ENCODE measurements around the gene FOXK2. TPM values are rescaled to one million over a fixed set of nuclear protein-coding genes. Genes with fewer than 3 reads are reported as not detected.
"Not testable (repeated sequence)": the region's sequence is repeated elsewhere in the genome, so short reads cannot be mapped to it uniquely, and the experiment has no call there.

Gene FOXK2
- polyA plus RNA-seq, 4 donors: 11.6 to 25.9 (median 18.0) TPM

DNA sequence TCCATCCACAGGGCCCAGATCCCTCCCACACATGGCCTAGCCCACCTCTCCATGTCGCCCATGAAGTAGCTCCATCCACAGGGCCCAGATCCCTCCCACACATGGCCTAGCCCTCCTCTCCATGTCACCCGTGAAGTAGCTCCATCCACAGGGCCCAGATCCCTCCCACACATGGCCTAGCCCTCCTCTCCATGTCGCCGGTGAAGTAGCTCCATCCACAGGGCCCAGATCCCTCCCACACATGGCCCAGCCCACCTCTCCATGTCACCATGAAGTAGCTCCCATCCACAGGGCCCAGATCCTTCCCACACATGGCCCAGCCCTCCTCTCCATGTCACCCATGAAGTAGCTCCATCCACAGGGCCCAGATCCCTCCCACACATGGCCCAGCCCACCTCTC lies 60.4 kb downstream of the FOXK2 start:
- not testable (repeated sequence) for H3K4me3 ChIP-seq (ENCODE audit: low read depth in 1 of 3, low read length in 3 of 3); FAIRE-seq; H3K9me3 ChIP-seq (ENCODE audit: control insufficient read depth in 2 of 2, insufficient read depth in 1 of 2, low read depth in 1 of 2, low read length in 1 of 2); H3K4me1 ChIP-seq (ENCODE audit: control insufficient read depth in 3 of 3, insufficient read depth in 2 of 3, low read depth in 1 of 3, low read length in 2 of 3); H3K27me3 ChIP-seq (ENCODE audit: control insufficient read depth in 3 of 3, insufficient read depth in 3 of 3, low read length in 3 of 3); H3K27ac ChIP-seq (ENCODE audit: low read depth in 1 of 3, low read length in 2 of 3); DNase-seq
- H3K36me3 ChIP-seq (ENCODE audit: control insufficient read depth in 3 of 3, insufficient read depth in 2 of 3, low read depth in 1 of 3, low read length in 3 of 3): peaks cover 5 to 59% (median 12%) of the 10 kb centered on the region in 3 donors
- 87 to 100% (median 100%) methylated on average over 3 to 4 of the region's 4 CpGs for WGBS, 3 donors

DNA sequence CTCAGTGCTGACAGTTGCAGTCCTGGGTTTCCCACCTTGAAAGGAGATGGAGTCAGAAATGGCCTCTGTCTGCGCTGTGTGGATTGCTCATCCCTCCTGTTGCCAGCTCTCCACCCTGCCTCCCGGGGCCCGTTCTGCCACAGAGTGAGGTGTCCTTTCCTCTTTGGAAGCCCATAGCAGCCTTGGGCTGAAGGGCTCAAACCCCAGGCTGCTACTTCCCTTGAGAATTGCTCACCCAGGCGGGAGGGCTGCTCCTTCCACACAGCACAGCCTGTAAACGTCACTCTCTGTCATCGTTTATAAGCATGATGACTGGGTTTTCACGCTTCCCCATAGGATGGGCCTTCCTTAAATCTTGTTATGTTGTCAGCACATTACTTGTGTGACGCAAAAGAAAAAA lies 62.7 kb downstream of the FOXK2 start:
- 89 to 96% (median 93%) methylated on average over 8 of the region's 8 CpGs for WGBS, 3 donors
- Histone ChIP-seq H3K9me3 (ENCODE audit: control insufficient read depth in 2 of 2, insufficient read depth in 1 of 2, low read depth in 1 of 2, low read length in 1 of 2) (no peaks in the 10 kb centered on the region), H3K4me1 (ENCODE audit: control insufficient read depth in 3 of 3, insufficient read depth in 2 of 3, low read depth in 1 of 3, low read length in 2 of 3) (no peaks in the 10 kb centered on the region), H3K27ac (ENCODE audit: low read depth in 1 of 3, low read length in 2 of 3) (no peak overlapping the region), H3K4me3 (ENCODE audit: low read depth in 1 of 3, low read length in 3 of 3) (no peak overlapping the region), H3K27me3 (ENCODE audit: control insufficient read depth in 3 of 3, insufficient read depth in 3 of 3, low read length in 3 of 3) (no peaks in the 10 kb centered on the region), H3K36me3 (ENCODE audit: control insufficient read depth in 3 of 3, insufficient read depth in 2 of 3, low read depth in 1 of 3, low read length in 3 of 3) (peaks cover 9 to 61% (median 10%) of the 10 kb centered on the region in 3 donors)
- DNase-seq (no peak), FAIRE-seq (no peak)

- no peaks in the 10 kb centered on the region for H3K4me1 ChIP-seq (ENCODE audit: control insufficient read depth in 3 of 3, insufficient read depth in 2 of 3, low read depth in 1 of 3, low read length in 2 of 3)
- H3K27me3 ChIP-seq (ENCODE audit: control insufficient read depth in 3 of 3, insufficient read depth in 3 of 3, low read length in 3 of 3): no peaks in the 10 kb centered on the region
- 92 to 94% (median 94%) methylated on average over 11 of the region's 11 CpGs for WGBS, 3 donors
- H3K36me3 ChIP-seq (ENCODE audit: control insufficient read depth in 3 of 3, insufficient read depth in 2 of 3, low read depth in 1 of 3, low read length in 3 of 3): peaks cover 9 to 62% (median 10%) of the 10 kb centered on the region in 3 donors
- DNase-seq (no peak), FAIRE-seq (no peak)
- H3K9me3 ChIP-seq (ENCODE audit: control insufficient read depth in 2 of 2, insufficient read depth in 1 of 2, low read depth in 1 of 2, low read length in 1 of 2): no peaks in the 10 kb centered on the region
- H3K4me3 ChIP-seq (ENCODE audit: low read depth in 1 of 3, low read length in 3 of 3): no peak overlapping the region
- H3K27ac ChIP-seq (ENCODE audit: low read depth in 1 of 3, low read length in 2 of 3): no peak overlapping the region
Measured at GRCh38 chr17:82582709-82583108, 63.2 kb downstream of the FOXK2 start.

DNA sequence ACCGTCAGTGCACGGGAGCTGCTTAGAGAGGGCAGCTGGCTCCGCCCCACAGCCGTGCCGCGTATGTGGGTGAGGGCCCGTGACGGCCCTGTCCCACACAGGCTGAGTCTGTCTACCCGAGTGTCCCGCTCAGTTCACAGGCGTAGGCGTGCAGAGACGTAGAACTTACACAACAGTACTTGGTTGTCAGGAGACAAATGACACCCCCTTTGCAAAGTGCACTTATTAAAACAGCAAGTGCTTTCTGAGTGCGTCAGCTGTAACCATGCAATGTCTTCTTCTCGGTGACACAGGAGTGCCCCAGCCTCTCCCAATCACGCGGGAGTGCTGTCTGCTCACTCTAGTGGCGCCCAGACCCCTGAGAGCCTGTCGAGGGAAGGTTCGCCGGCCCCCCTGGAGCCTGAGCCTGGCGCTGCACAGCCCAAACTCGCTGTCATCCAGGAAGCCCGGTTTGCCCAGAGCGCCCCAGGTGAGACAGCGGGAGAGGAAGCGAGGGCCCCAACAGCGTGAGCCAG lies 64.2 kb downstream of the FOXK2 start:
- no peaks in the 10 kb centered on the region for H3K9me3 ChIP-seq (ENCODE audit: control insufficient read depth in 2 of 2, insufficient read depth in 1 of 2, low read depth in 1 of 2, low read length in 1 of 2)
- DNase-seq: no peak
- H3K4me3 ChIP-seq (ENCODE audit: low read depth in 1 of 3, low read length in 3 of 3): no peak overlapping the region
- no peaks in the 10 kb centered on the region for H3K4me1 ChIP-seq (ENCODE audit: control insufficient read depth in 3 of 3, insufficient read depth in 2 of 3, low read depth in 1 of 3, low read length in 2 of 3)
- H3K27ac ChIP-seq (ENCODE audit: low read depth in 1 of 3, low read length in 2 of 3): no peak overlapping the region
- 83 to 95% (median 90%) methylated on average over 28 of the region's 28 CpGs for WGBS, 3 donors
- FAIRE-seq: no peak
- H3K36me3 ChIP-seq (ENCODE audit: control insufficient read depth in 3 of 3, insufficient read depth in 2 of 3, low read depth in 1 of 3, low read length in 3 of 3): peaks cover 9 to 66% (median 10%) of the 10 kb centered on the region in 3 donors
- H3K27me3 ChIP-seq (ENCODE audit: control insufficient read depth in 3 of 3, insufficient read depth in 3 of 3, low read length in 3 of 3): no peaks in the 10 kb centered on the region

- WGBS, 3 donors: 92 to 93% (median 93%) methylated on average over 22 to 23 of the region's 23 CpGs
- peaks cover 9 to 76% (median 10%) of the 10 kb centered on the region in 3 donors for H3K36me3 ChIP-seq (ENCODE audit: control insufficient read depth in 3 of 3, insufficient read depth in 2 of 3, low read depth in 1 of 3, low read length in 3 of 3)
- not testable (repeated sequence) for FAIRE-seq; H3K27me3 ChIP-seq (ENCODE audit: control insufficient read depth in 3 of 3, insufficient read depth in 3 of 3, low read length in 3 of 3); H3K4me3 ChIP-seq (ENCODE audit: low read depth in 1 of 3, low read length in 3 of 3); H3K27ac ChIP-seq (ENCODE audit: low read depth in 1 of 3, low read length in 2 of 3); H3K9me3 ChIP-seq (ENCODE audit: control insufficient read depth in 2 of 2, insufficient read depth in 1 of 2, low read depth in 1 of 2, low read length in 1 of 2); H3K4me1 ChIP-seq (ENCODE audit: control insufficient read depth in 3 of 3, insufficient read depth in 2 of 3, low read depth in 1 of 3, low read length in 2 of 3)
- DNase-seq: peak in 1 of 2 donors; percentile 57
Measured at GRCh38 chr17:82585935-82586575, 66.5 kb downstream of the FOXK2 start.

DNA sequence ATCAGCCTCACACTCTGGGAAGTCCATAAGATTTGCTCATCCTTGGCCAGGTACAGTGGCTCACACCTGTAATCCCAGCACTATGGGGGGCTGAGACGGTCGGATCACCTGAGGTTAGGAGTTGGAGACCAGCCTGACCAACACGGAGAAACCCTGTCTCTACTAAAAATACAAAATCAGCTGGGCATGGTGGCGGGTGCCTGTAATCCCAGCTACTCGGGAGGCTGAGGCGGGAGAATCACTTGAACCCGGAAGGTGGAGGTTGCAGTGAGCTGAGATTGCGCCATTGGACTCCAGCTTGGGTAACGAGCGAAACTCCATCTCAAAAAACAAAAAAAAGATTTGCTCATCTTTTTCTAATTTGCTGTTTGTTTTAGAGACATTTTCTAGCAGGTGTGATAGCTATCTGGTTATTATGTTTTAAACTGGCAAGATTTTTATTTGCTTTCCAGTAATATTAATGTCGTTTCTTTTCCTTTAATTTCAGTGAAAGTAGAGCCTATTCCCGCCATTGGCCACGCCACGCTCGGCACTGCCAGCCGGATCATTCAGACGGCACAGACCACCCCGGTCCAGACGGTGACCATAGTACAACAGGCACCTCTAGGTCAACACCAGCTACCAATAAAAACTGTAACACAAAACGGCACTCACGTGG lies 67.2 kb downstream of the FOXK2 start:
- peaks cover 9 to 80% (median 10%) of the 10 kb centered on the region in 3 donors for H3K36me3 ChIP-seq (ENCODE audit: control insufficient read depth in 3 of 3, insufficient read depth in 2 of 3, low read depth in 1 of 3, low read length in 3 of 3)
- H3K4me1 ChIP-seq (ENCODE audit: control insufficient read depth in 3 of 3, insufficient read depth in 2 of 3, low read depth in 1 of 3, low read length in 2 of 3): no peaks in the 10 kb centered on the region
- FAIRE-seq: no peak

DNA sequence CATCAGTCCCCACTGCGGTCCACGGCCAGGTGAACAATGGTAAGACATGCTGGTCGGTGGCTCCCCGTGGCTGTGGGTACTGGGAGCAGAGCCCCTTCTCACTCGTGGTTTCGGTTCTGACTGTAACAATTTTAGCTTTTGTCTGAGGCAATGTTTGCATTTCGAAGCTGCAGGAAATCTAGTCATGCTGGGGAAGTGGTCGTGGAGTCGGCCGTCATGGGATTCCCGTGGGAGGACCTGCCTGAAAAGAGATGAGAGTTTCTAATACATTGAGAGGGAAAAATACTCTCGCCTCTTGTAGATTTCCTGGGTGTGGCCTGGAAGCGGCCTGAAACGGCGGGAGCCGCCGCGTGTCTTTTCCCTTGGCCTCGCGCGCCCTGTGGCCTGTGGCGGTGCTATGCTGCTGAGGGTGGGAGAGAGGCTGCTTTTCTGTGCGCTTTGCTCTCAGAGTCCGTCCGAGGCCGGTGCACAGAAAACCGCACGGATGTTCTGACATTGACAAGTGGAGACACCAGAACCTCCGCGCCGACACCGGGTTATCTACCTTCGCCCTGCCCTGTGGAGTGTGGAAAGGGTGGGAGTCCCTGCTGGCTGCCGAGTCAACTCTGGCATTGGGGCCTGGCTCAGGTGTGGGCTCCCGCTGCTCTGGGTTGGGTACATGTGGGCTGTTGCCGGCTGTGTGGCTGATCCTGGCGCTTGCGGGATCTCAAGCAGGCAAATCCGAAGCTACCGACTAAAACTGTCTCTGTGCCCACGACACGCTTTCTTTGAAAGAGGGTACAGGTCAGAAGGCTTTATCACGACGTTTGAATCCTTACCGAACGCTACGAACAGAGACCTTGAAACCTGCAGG lies 67.9 kb downstream of the FOXK2 start:
- Histone ChIP-seq H3K36me3 (ENCODE audit: control insufficient read depth in 3 of 3, insufficient read depth in 2 of 3, low read depth in 1 of 3, low read length in 3 of 3) (peaks cover 7 to 83% (median 10%) of the 10 kb centered on the region in 3 donors), H3K4me1 (ENCODE audit: control insufficient read depth in 3 of 3, insufficient read depth in 2 of 3, low read depth in 1 of 3, low read length in 2 of 3) (peaks cover 0 to 6% (median 0%) of the 10 kb centered on the region in 3 donors), H3K27me3 (ENCODE audit: control insufficient read depth in 3 of 3, insufficient read depth in 3 of 3, low read length in 3 of 3) (no peaks in the 10 kb centered on the region), H3K27ac (ENCODE audit: low read depth in 1 of 3, low read length in 2 of 3) (no peak overlapping the region), H3K4me3 (ENCODE audit: low read depth in 1 of 3, low read length in 3 of 3) (no peak overlapping the region), H3K9me3 (ENCODE audit: control insufficient read depth in 2 of 2, insufficient read depth in 1 of 2, low read depth in 1 of 2, low read length in 1 of 2) (no peaks in the 10 kb centered on the region)
- FAIRE-seq (no peak), DNase-seq (no peak)
- WGBS, 3 donors: 83 to 92% (median 90%) methylated on average over 43 to 47 of the region's 47 CpGs

More for the DNA sequence above, 67.2 kb downstream of the FOXK2 start:
- H3K9me3 ChIP-seq (ENCODE audit: control insufficient read depth in 2 of 2, insufficient read depth in 1 of 2, low read depth in 1 of 2, low read length in 1 of 2): no peaks in the 10 kb centered on the region
- H3K4me3 ChIP-seq (ENCODE audit: low read depth in 1 of 3, low read length in 3 of 3): no peak overlapping the region
- H3K27ac ChIP-seq (ENCODE audit: low read depth in 1 of 3, low read length in 2 of 3): no peak overlapping the region
- 85 to 89% (median 87%) methylated on average over 21 of the region's 21 CpGs for WGBS, 3 donors
- no peak for DNase-seq
- H3K27me3 ChIP-seq (ENCODE audit: control insufficient read depth in 3 of 3, insufficient read depth in 3 of 3, low read length in 3 of 3): no peaks in the 10 kb centered on the region
